ENCODE results near the gene PPAN.

DNA sequence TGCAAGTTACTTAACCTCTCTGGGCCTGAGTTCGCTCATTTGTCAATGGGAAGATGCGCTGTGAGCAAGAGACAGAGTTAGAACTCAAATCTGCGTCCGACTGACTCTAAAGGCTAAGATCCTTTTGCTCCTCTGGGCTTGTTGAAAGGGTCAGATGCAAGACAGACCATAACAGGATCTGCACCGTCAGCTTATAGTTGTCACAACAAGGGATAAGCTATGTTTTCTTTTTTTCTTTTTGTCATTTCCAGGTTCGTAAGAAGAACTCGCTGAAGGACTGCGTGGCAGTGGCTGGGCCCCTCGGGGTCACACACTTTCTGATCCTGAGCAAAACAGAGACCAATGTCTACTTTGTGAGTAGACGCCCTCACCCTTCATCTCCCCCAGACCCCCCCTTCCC lies 1.1 kb downstream of the PPAN start:
- TF ChIP-seq, protein P1, sequence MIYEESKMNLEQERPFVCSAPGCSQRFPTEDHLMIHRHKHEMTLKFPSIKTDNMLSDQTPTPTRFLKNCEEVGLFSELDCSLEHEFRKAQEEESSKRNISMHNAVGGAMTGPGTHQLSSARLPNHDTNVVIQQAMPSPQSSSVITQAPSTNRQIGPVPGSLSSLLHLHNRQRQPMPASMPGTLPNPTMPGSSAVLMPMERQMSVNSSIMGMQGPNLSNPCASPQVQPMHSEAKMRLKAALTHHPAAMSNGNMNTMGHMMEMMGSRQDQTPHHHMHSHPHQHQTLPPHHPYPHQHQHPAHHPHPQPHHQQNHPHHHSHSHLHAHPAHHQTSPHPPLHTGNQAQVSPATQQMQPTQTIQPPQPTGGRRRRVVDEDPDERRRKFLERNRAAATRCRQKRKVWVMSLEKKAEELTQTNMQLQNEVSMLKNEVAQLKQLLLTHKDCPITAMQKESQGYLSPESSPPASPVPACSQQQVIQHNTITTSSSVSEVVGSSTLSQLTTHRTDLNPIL (CRISPR knock-in tag; IDR thresholded peaks at IDR 0.05; ENCODE audit: low read depth) = no peak
- TF ChIP-seq, protein P2, sequence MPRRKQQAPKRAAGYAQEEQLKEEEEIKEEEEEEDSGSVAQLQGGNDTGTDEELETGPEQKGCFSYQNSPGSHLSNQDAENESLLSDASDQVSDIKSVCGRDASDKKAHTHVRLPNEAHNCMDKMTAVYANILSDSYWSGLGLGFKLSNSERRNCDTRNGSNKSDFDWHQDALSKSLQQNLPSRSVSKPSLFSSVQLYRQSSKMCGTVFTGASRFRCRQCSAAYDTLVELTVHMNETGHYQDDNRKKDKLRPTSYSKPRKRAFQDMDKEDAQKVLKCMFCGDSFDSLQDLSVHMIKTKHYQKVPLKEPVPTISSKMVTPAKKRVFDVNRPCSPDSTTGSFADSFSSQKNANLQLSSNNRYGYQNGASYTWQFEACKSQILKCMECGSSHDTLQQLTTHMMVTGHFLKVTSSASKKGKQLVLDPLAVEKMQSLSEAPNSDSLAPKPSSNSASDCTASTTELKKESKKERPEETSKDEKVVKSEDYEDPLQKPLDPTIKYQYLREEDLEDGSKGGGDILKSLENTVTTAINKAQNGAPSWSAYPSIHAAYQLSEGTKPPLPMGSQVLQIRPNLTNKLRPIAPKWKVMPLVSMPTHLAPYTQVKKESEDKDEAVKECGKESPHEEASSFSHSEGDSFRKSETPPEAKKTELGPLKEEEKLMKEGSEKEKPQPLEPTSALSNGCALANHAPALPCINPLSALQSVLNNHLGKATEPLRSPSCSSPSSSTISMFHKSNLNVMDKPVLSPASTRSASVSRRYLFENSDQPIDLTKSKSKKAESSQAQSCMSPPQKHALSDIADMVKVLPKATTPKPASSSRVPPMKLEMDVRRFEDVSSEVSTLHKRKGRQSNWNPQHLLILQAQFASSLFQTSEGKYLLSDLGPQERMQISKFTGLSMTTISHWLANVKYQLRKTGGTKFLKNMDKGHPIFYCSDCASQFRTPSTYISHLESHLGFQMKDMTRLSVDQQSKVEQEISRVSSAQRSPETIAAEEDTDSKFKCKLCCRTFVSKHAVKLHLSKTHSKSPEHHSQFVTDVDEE (CRISPR knock-in tag; IDR thresholded peaks at IDR 0.05) = no peak
- TF ChIP-seq RARB (CRISPR knock-in tag; IDR thresholded peaks at IDR 0.05) = no peak
- no peak for TF ChIP-seq ZFP3 (CRISPR knock-in tag; IDR thresholded peaks at IDR 0.05)
- no peak for TF ChIP-seq BACH2 (CRISPR knock-in tag; IDR thresholded peaks at IDR 0.05; ENCODE audit: borderline replicate concordance)
- TF ChIP-seq ARNTL (CRISPR knock-in tag; IDR thresholded peaks at IDR 0.05; ENCODE audit: borderline replicate concordance, low read depth) = no peak
